ENCODE measurements around the gene KLF12. TPM values are rescaled to one million over a fixed set of nuclear protein-coding genes. Genes with fewer than 3 reads are reported as not detected.

Gene KLF12
- total RNA-seq, 1 donor from 2014 or later = 15.7 TPM

GRCh38 chr13:74135326-74136083 is 1.3 kb upstream of the KLF12 start:
- DNase-seq (ENCODE audit: low spot score) (peak; percentile 89), ATAC-seq (peak; percentile 66)

- DNase-seq (ENCODE audit: low spot score) = peak; percentile 84
- ATAC-seq = peak; percentile 68
Measured at GRCh38 chr13:74134777-74135325, 647 bp upstream of the KLF12 start.

- DNase-seq (ENCODE audit: low spot score) = peak; percentile 79
- peak; percentile 27 for ATAC-seq
Measured at GRCh38 chr13:74133657-74134201, 475 bp downstream of the KLF12 start.

GRCh38 chr13:74132776-74133656 is 1.2 kb downstream of the KLF12 start:
- DNase-seq (ENCODE audit: low spot score) (no peak), ATAC-seq (no peak)

- DNase-seq (ENCODE audit: low spot score) (no peak), ATAC-seq (no peak)
Measured at GRCh38 chr13:74132152-74132775, 1.9 kb downstream of the KLF12 start.

GRCh38 chr13:74131227-74131626 is 3.0 kb downstream of the KLF12 start:
- DNase-seq (ENCODE audit: low spot score) (no peak), ATAC-seq (no peak)

- ATAC-seq (peak; percentile 2), DNase-seq (ENCODE audit: low spot score) (peak; percentile 62)
Measured at GRCh38 chr13:74129500-74130191, 4.6 kb downstream of the KLF12 start.

GRCh38 chr13:74128156-74128767 is 5.9 kb downstream of the KLF12 start:
- DNase-seq (ENCODE audit: low spot score) (no peak), ATAC-seq (no peak)

- DNase-seq (ENCODE audit: low spot score) (no peak), ATAC-seq (no peak)
Measured at GRCh38 chr13:74118328-74118727, 15.9 kb downstream of the KLF12 start.

- ATAC-seq = no peak
- no peak for DNase-seq (ENCODE audit: low spot score)
Measured at GRCh38 chr13:74117207-74117705, 16.9 kb downstream of the KLF12 start.

- no peak for DNase-seq (ENCODE audit: low spot score)
- no peak for ATAC-seq
Measured at GRCh38 chr13:74115133-74115532, 19.1 kb downstream of the KLF12 start.

- DNase-seq (ENCODE audit: low spot score) (no peak), ATAC-seq (no peak)
Measured at GRCh38 chr13:74114641-74115040, 19.6 kb downstream of the KLF12 start.

- DNase-seq (ENCODE audit: low spot score) (no peak), ATAC-seq (no peak)
Measured at GRCh38 chr13:74114202-74114601, 20.0 kb downstream of the KLF12 start.

- DNase-seq (ENCODE audit: low spot score) (no peak), ATAC-seq (peak; percentile 76)
Measured at GRCh38 chr13:74111901-74112824, 22.0 kb downstream of the KLF12 start.

GRCh38 chr13:74111399-74111798 is 22.8 kb downstream of the KLF12 start:
- no peak for DNase-seq (ENCODE audit: low spot score)
- ATAC-seq = peak; percentile 50

GRCh38 chr13:74110053-74110452 is 24.2 kb downstream of the KLF12 start:
- ATAC-seq (no peak), DNase-seq (ENCODE audit: low spot score) (no peak)

GRCh38 chr13:74107598-74107997 is 26.6 kb downstream of the KLF12 start:
- no peak for DNase-seq (ENCODE audit: low spot score)
- peak; percentile 44 for ATAC-seq

GRCh38 chr13:74105871-74106270 is 28.3 kb downstream of the KLF12 start:
- DNase-seq (ENCODE audit: low spot score) (no peak), ATAC-seq (no peak)
